ENCODE measurements around the gene IQGAP1. TPM values are rescaled to one million over a fixed set of nuclear protein-coding genes. Genes with fewer than 3 reads are reported as not detected.

The IQGAP1 gene
- total RNA-seq, 1 experiment from 2014 or later: 113 TPM

DNA sequence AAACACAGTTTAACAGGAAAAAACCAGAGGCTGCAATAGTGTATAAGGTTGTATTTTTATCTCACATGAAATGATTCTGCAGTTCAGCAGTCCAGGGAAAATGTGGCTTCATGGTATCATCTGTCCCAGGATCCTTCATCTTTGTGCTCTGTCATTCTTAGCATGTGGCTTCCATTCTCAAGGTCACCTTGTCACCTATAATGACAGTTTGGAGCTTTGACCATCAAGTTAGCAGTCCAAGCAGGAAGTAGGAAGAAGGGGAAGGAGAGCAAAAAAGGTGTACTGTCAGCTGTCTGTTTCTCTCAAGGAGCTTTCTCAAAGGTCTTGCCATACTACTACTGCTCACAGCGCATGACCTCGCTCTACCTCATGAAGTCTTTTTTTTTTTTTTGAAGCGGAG lies 83.1 kb downstream of the IQGAP1 start:
- Histone ChIP-seq H4K20me1 (ENCODE audit: insufficient read depth) (no peaks in the 10 kb centered on the region), H3K9me2 (ENCODE audit: insufficient read depth) (no peaks in the 10 kb centered on the region), H3K9me3 (ENCODE audit: control insufficient read depth in 1 of 2, insufficient read depth in 1 of 2, low read depth in 1 of 2, low read length in 2 of 2) (no peaks in the 10 kb centered on the region), H3K79me2 (ENCODE audit: insufficient read depth, low read length) (no peaks in the 10 kb centered on the region), H3K9ac (ENCODE audit: low read length) (no peak overlapping the region), H3K4me2 (ENCODE audit: low read length) (no peak overlapping the region), H3K36me3 (ENCODE audit: control insufficient read depth in 1 of 2, insufficient read depth in 2 of 2, low read length in 2 of 2) (peaks cover 0 to 20% of the 10 kb centered on the region in 2 experiments; a peak in 3 of 4 replicates), H3K27me3 (ENCODE audit: insufficient read depth, low read length) (no peaks in the 10 kb centered on the region), H2AFZ (ENCODE audit: low read depth, low read length, poor library complexity, severe bottlenecking) (no peak overlapping the region), H3K4me1 (ENCODE audit: control insufficient read depth in 1 of 2, insufficient read depth in 2 of 2, low read length in 2 of 2) (peaks cover 2% of the 10 kb centered on the region in 2 experiments), H3K4me3 (replicated peaks in 1 of 2; ENCODE audit: low read depth in 1 of 2, low read length in 2 of 2) (no peak overlapping the region), H3K27ac (ENCODE audit: low read depth, low read length) (no peak overlapping the region)
- no peak for TF ChIP-seq SRF (IDR thresholded peaks at IDR 0.05; ENCODE audit: low read depth)
- TF ChIP-seq RAD21 (IDR thresholded peaks at IDR 0.05; ENCODE audit: low read depth): no peak
- intact Hi-C loops (cut with micrococcal nuclease): no loop called here
- ChIA-PET POLR2A (no interaction called here), CTCF (no interaction called here), RAD21 (ENCODE audit: low non-redundant PET in 1 of 2, low total read pairs in 2 of 2, uncharacterized antibody in 2 of 2, unreplicated experiment in 2 of 2) (no interaction called here)
- ATAC-seq (no peak), DNase-seq (ENCODE audit: low read depth, low spot score) (no peak)
- no TSS peak for BruUV-seq (replicated peaks)

DNA sequence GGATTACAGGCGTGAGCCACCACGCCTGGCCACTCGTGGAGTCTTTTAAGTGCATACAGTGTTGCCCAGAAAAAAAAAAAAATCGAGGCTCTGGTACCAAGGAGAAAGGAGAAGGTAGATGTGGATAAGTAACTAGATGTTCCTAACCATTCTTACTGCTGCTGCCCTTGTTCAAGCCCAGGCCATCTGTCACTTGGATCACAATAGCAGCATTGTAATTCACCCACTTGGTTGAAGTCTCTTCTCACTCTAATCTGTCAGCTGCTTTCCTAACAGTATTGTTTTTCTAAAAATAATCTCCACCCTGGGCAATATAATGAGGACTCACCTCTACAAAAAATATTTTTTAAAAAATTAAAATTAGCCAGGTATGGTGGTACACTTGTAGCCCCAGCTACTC lies 83.7 kb downstream of the IQGAP1 start:
- ChIA-PET RAD21 (ENCODE audit: low non-redundant PET in 1 of 2, low total read pairs in 2 of 2, uncharacterized antibody in 2 of 2, unreplicated experiment in 2 of 2) (no interaction called here), CTCF (no interaction called here)
- no peak overlapping the region for H3K27ac ChIP-seq (ENCODE audit: low read depth, low read length)
- TF ChIP-seq SRF (IDR thresholded peaks at IDR 0.05; ENCODE audit: low read depth) (no peak), EZH2 (IDR thresholded peaks at IDR 0.05) (no peak), POLR2AphosphoS5 (IDR thresholded peaks at IDR 0.05; ENCODE audit: low read depth, low read length) (no peak), ZFX (IDR thresholded peaks at IDR 0.05) (no peak), JUND (IDR thresholded peaks at IDR 0.05) (no peak), EZH2phosphoT487 (IDR thresholded peaks at IDR 0.05; ENCODE audit: borderline replicate concordance) (no peak), RAD21 (IDR thresholded peaks at IDR 0.05; ENCODE audit: low read depth) (no peak), CBX3 (IDR thresholded peaks at IDR 0.05; ENCODE audit: low read depth) (no peak)
- TF ChIP-seq, protein P1, sequence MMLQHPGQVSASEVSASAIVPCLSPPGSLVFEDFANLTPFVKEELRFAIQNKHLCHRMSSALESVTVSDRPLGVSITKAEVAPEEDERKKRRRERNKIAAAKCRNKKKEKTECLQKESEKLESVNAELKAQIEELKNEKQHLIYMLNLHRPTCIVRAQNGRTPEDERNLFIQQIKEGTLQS (IDR thresholded peaks at IDR 0.05): no peak
- TF ChIP-seq, protein P2, sequence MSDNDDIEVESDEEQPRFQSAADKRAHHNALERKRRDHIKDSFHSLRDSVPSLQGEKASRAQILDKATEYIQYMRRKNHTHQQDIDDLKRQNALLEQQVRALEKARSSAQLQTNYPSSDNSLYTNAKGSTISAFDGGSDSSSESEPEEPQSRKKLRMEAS (IDR thresholded peaks at IDR 0.05): no peak
- TF ChIP-seq, protein P3, sequence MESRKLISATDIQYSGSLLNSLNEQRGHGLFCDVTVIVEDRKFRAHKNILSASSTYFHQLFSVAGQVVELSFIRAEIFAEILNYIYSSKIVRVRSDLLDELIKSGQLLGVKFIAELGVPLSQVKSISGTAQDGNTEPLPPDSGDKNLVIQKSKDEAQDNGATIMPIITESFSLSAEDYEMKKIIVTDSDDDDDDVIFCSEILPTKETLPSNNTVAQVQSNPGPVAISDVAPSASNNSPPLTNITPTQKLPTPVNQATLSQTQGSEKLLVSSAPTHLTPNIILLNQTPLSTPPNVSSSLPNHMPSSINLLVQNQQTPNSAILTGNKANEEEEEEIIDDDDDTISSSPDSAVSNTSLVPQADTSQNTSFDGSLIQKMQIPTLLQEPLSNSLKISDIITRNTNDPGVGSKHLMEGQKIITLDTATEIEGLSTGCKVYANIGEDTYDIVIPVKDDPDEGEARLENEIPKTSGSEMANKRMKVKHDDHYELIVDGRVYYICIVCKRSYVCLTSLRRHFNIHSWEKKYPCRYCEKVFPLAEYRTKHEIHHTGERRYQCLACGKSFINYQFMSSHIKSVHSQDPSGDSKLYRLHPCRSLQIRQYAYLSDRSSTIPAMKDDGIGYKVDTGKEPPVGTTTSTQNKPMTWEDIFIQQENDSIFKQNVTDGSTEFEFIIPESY (IDR thresholded peaks at IDR 0.05; ENCODE audit: extremely low read depth, insufficient replicate concordance, low read length): no peak
- TF ChIP-seq, protein P4, sequence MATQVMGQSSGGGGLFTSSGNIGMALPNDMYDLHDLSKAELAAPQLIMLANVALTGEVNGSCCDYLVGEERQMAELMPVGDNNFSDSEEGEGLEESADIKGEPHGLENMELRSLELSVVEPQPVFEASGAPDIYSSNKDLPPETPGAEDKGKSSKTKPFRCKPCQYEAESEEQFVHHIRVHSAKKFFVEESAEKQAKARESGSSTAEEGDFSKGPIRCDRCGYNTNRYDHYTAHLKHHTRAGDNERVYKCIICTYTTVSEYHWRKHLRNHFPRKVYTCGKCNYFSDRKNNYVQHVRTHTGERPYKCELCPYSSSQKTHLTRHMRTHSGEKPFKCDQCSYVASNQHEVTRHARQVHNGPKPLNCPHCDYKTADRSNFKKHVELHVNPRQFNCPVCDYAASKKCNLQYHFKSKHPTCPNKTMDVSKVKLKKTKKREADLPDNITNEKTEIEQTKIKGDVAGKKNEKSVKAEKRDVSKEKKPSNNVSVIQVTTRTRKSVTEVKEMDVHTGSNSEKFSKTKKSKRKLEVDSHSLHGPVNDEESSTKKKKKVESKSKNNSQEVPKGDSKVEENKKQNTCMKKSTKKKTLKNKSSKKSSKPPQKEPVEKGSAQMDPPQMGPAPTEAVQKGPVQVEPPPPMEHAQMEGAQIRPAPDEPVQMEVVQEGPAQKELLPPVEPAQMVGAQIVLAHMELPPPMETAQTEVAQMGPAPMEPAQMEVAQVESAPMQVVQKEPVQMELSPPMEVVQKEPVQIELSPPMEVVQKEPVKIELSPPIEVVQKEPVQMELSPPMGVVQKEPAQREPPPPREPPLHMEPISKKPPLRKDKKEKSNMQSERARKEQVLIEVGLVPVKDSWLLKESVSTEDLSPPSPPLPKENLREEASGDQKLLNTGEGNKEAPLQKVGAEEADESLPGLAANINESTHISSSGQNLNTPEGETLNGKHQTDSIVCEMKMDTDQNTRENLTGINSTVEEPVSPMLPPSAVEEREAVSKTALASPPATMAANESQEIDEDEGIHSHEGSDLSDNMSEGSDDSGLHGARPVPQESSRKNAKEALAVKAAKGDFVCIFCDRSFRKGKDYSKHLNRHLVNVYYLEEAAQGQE (IDR thresholded peaks at IDR 0.05; ENCODE audit: low read depth): no peak
- TF ChIP-seq, protein P5, sequence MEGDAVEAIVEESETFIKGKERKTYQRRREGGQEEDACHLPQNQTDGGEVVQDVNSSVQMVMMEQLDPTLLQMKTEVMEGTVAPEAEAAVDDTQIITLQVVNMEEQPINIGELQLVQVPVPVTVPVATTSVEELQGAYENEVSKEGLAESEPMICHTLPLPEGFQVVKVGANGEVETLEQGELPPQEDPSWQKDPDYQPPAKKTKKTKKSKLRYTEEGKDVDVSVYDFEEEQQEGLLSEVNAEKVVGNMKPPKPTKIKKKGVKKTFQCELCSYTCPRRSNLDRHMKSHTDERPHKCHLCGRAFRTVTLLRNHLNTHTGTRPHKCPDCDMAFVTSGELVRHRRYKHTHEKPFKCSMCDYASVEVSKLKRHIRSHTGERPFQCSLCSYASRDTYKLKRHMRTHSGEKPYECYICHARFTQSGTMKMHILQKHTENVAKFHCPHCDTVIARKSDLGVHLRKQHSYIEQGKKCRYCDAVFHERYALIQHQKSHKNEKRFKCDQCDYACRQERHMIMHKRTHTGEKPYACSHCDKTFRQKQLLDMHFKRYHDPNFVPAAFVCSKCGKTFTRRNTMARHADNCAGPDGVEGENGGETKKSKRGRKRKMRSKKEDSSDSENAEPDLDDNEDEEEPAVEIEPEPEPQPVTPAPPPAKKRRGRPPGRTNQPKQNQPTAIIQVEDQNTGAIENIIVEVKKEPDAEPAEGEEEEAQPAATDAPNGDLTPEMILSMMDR (IDR thresholded peaks at IDR 0.05 in 2 of 3, conservative IDR thresholded peaks at IDR 0.05 in 1 of 3; ENCODE audit: borderline replicate concordance in 1 of 3, insufficient read depth in 1 of 3, low read depth in 2 of 3, low read length in 2 of 3): no peak

More for the DNA sequence above, 83.7 kb downstream of the IQGAP1 start:
- H3K4me1 ChIP-seq (ENCODE audit: control insufficient read depth in 1 of 2, insufficient read depth in 2 of 2, low read length in 2 of 2): no peaks in the 10 kb centered on the region
- no peaks in the 10 kb centered on the region for H3K79me2 ChIP-seq (ENCODE audit: insufficient read depth, low read length)
- no peak for ATAC-seq
- H3K36me3 ChIP-seq (ENCODE audit: control insufficient read depth in 1 of 2, insufficient read depth in 2 of 2, low read length in 2 of 2): peaks cover 0 to 24% of the 10 kb centered on the region in 2 experiments; a peak in 3 of 4 replicates
- H3K4me3 ChIP-seq (replicated peaks in 1 of 2; ENCODE audit: low read depth in 1 of 2, low read length in 2 of 2): no peak overlapping the region
- no peaks in the 10 kb centered on the region for H3K9me2 ChIP-seq (ENCODE audit: insufficient read depth)
- H2AFZ ChIP-seq (ENCODE audit: low read depth, low read length, poor library complexity, severe bottlenecking): no peak overlapping the region
- no peak for DNase-seq (ENCODE audit: low read depth, low spot score)
- H4K20me1 ChIP-seq (ENCODE audit: insufficient read depth): no peaks in the 10 kb centered on the region
- intact Hi-C loops (cut with micrococcal nuclease): no loop called here
- no peaks in the 10 kb centered on the region for H3K27me3 ChIP-seq (ENCODE audit: insufficient read depth, low read length)
- POLR2A ChIA-PET: no interaction called here
- H3K9ac ChIP-seq (ENCODE audit: low read length): no peak overlapping the region
- H3K9me3 ChIP-seq (ENCODE audit: control insufficient read depth in 1 of 2, insufficient read depth in 1 of 2, low read depth in 1 of 2, low read length in 2 of 2): no peaks in the 10 kb centered on the region
- no peak overlapping the region for H3K4me2 ChIP-seq (ENCODE audit: low read length)
- no TSS peak for BruUV-seq (replicated peaks)
